Regular cardiac myocyte (primary cell): Measurements from ENCODE around the gene C17orf50. TPM values are rescaled to one million over a fixed set of nuclear protein-coding genes. Genes with fewer than 3 reads are reported as not detected.

Source experiments
- total RNA-seq: library from RNA; depleted of rRNA; stranded (reverse); fragments of >200 nt; gene quantifications from 2 replicates; pipeline ENCODE4 v1.2.3, GENCODE V29; 2014

C17orf50 gene
- total RNA-seq, result not detected in 2 replicates

DNA sequence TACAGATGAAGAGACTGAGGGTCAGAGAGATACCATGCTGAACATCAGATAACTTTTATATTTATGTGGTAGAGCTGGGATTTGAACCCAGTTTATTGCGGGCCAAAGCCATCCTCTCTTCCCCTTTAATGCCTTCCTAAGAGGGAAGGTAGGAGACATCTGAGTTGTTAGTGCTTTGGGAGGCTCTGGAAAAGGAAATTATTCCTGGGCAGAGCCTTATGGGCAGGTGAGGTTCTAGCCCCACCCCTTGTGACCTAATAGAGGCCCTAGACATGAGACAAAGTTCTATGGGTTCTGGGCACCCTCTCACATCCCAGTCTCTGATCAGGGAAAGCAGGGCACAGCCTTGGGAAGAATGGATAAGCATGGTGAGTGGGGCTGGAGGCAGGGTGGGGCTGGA, at the start of gene C17orf50:
C17orf50 (plus strand) TSS at position 301 of the 400 bp plus-strand sequence; CDS start at position 356, 55 bp downstream.

DNA sequence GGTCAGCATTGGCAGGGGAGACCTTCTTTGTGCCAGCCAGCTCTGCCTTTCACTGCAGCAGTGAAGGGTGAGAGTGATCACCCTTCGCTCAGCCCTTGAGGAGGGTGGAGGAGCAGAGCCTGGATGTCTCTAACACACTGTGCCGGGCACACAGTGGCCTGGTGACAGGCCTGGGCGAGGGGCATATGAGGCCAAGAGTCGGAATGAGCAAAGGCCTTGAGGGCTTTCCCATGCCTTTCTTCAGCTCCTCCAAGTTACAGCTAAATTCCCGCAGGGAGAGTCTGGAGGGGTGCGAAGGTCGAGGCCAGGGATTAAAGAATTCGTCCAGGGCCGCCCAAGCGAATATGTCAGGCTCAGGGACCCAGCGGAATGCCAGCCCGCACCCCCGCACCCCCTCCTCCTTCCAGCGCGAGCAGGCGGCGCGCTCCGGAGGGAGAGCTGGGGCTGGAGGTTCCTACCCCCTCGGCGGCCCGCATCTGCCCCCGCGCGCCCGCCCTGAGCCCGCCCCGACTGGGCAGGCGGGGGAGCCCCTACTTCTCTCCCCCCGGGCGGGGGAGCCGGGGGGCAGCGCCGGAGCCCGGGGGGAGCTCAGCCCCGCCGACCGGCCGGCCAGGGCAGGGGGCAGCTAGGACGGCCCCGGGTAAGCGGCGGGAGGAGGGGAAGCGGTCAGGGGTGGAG, 29.3 kb upstream of the C17orf50 start, which contains the start of gene RASL10B:
RASL10B (plus strand) TSS at position 401 of the 678 bp plus-strand sequence. CDS start 3,546 bp downstream, outside the sequence.

GRCh38 chr17:35752945-35753764, 7.5 kb upstream of the C17orf50 start, which contains the start of gene GAS2L2:
GAS2L2 (minus strand) TSS chr17:35753239; CDS start chr17:35752850, 389 bp downstream.

DNA sequence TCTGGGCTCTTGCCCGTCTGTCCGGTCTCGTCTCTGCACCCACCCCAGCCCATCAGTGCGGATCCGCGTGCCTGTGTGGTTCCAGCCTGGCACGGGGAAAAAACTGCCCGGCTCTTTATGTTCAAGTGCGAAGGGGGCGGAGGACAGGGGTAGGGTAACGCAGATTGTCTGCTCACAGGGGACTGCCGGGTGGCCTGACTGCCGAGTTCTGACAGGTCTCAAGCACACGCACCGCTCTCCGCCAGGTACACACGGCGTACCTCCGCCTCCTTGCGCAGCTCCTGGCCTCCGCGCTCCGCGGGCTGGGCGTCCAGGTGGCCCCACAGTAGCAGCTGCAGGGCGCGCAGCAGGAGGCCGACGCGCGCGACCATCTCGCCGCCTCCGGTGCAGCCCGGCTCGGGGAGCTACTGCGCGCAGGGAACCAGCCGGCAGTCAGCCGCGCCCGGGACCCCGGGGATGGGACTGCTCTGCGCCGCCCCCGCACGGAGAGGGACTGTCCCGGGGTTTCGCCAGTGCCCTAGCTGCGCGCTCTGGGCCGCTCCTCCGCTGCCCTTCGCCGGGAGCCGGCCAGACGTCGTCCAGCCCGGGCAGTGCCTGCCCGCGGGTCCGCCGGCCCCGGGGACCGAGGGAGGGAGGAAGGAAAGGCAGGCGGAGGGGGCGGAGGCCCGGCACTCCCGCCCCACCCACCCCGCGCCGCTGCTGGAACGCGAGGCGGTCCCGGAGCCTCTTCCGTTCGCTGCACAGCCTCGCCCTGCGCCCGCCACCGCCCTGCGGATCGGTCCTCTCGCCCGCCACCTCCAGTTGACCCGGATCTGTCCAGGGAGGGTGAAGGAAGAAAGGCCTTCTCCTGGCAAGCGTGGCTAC, 34.6 kb downstream of the C17orf50 start, which contains the start of gene MMP28:
MMP28 (minus strand) TSS at position 635 of the 864 bp plus-strand sequence; CDS start at position 371, 264 bp downstream.

GRCh38 chr17:35808962-35809854, 48.5 kb downstream of the C17orf50 start, which contains the start of gene TAF15:
TAF15 (plus strand) TSS chr17:35809484; CDS start chr17:35809570, 86 bp downstream.

Other genes with a start within 250 kb of the C17orf50 start
- gene SLFN12L, start 223.2 kb upstream of the C17orf50 start, total RNA-seq, result under 0.01 and 0.19 TPM in 2 replicates
- not detected in 2 replicates for gene SLFN14, start 200.1 kb upstream of the C17orf50 start, total RNA-seq
- 4.4 and 5.4 TPM in 2 replicates for gene PEX12, start 182.3 kb upstream of the C17orf50 start, total RNA-seq
- gene AP2B1, start 173.6 kb upstream of the C17orf50 start, total RNA-seq, result 57.2 and 58.9 TPM in 2 replicates
- gene RASL10B, start 29.2 kb upstream of the C17orf50 start, total RNA-seq, result 1.2 and 3.9 TPM in 2 replicates
- 0.28 TPM in 1 of 2 replicates, not detected in the other for gene GAS2L2, start 7.6 kb upstream of the C17orf50 start, total RNA-seq
- gene MMP28, start 34.8 kb downstream of the C17orf50 start, total RNA-seq, result 0.28 and 0.38 TPM in 2 replicates
- 44.5 and 62.1 TPM in 2 replicates for gene TAF15, start 48.6 kb downstream of the C17orf50 start, total RNA-seq
- gene HEATR9, start 108.0 kb downstream of the C17orf50 start, total RNA-seq, result not detected in 2 replicates
- 0.28 TPM in 1 of 2 replicates, not detected in the other for gene CCL5, start 119.5 kb downstream of the C17orf50 start, total RNA-seq
- gene RDM1, start 169.9 kb downstream of the C17orf50 start, total RNA-seq, result 0.28 and 1.3 TPM in 2 replicates
- gene LYZL6, start 182.8 kb downstream of the C17orf50 start, total RNA-seq, result not detected in 2 replicates
- not detected in 2 replicates for gene CCL16, start 220.6 kb downstream of the C17orf50 start, total RNA-seq
- gene CCL14, start 225.8 kb downstream of the C17orf50 start, total RNA-seq, result not detected in 2 replicates
- not detected in 2 replicates for gene CCL15, start 240.7 kb downstream of the C17orf50 start, total RNA-seq